CD14-positive monocyte (primary cell): Measurements from ENCODE around the gene PSD. TPM values are rescaled to one million over a fixed set of nuclear protein-coding genes. Genes with fewer than 3 reads are reported as not detected.

Source experiments
- DNase-seq, 3 donors: peaks; one replicate each; pipeline ENCODE4 v3.0.0-alpha.2; 2011 to 2022
- H2AFZ ChIP-seq: 2 replicates; pipeline ENCODE4 v1.6.0; 2012; ENCODE audit warnings: mild to moderate bottlenecking, low read depth, low read length, inconsistent platforms; ENCODE audit not compliant: insufficient read depth, poor library complexity, severe bottlenecking
- H3K27ac ChIP-seq, 2 donors: 1 replicate in 1 of 2; 2 replicates in 1 of 2; pipeline ENCODE4 v1.5.1; 2012 to 2013; ENCODE audit warnings: low read length in 2 of 2, control low read depth in 1 of 2, inconsistent platforms in 1 of 2, low read depth in 1 of 2, mild to moderate bottlenecking in 1 of 2
- H3K27me3 ChIP-seq, 2 donors: one replicate each; pipeline versions ENCODE4 v1.6.0 to v1.6.1; 2011 to 2013; ENCODE audit warnings: low read length in 2 of 2; ENCODE audit not compliant: control insufficient read depth in 2 of 2, insufficient read depth in 2 of 2
- H3K36me3 ChIP-seq, 2 donors: replicated peaks in 1 of 2; 1 replicate in 1 of 2; 2 replicates in 1 of 2; pipeline versions ENCODE4 v1.5.1 to v1.6.1; 2012 to 2013; ENCODE audit warnings: low read length in 2 of 2, control low read depth in 1 of 2, inconsistent platforms in 1 of 2, mild to moderate bottlenecking in 1 of 2; ENCODE audit not compliant: insufficient read depth in 2 of 2, control insufficient read depth in 1 of 2
- H3K4me1 ChIP-seq, 2 donors: 1 replicate in 1 of 2; 2 replicates in 1 of 2; pipeline versions ENCODE4 v1.5.1 to v1.6.1; 2012 to 2013; ENCODE audit warnings: low read length in 2 of 2, control low read depth in 1 of 2, inconsistent platforms in 1 of 2, mild to moderate bottlenecking in 1 of 2, moderate library complexity in 1 of 2; ENCODE audit not compliant: insufficient read depth in 2 of 2, control insufficient read depth in 1 of 2
- H3K4me2 ChIP-seq: replicated peaks from 2 replicates; pipeline ENCODE3; 2012; ENCODE audit warnings: low read length, moderate library complexity, mild to moderate bottlenecking; ENCODE audit not compliant: poor library complexity, severe bottlenecking; ENCODE audit errors: extremely low read depth
- H3K4me3 ChIP-seq, 3 experiments: fragments of 200-600 bp in 1 of 3; sonication (generic) in 1 of 3; replicated peaks in 1 of 3; 1 replicate in 2 of 3; 2 replicates in 1 of 3; pipeline ENCODE4 v1.5.1; 2011 to 2013; ENCODE audit warnings: low read length in 3 of 3, mild to moderate bottlenecking in 3 of 3, control low read depth in 2 of 3, low read depth in 2 of 3, inconsistent platforms in 1 of 3, moderate library complexity in 1 of 3
- H3K79me2 ChIP-seq: 2 replicates; pipeline ENCODE4 v1.6.0; 2012; ENCODE audit warnings: mild to moderate bottlenecking, control low read depth, inconsistent platforms, low read length, moderate library complexity; ENCODE audit not compliant: insufficient read depth
- H3K9ac ChIP-seq: 2 replicates; pipeline ENCODE4 v1.6.0; 2017; ENCODE audit warnings: low read length, mild to moderate bottlenecking; ENCODE audit not compliant: insufficient read depth, poor library complexity, severe bottlenecking
- H3K9me3 ChIP-seq, 2 donors: replicated peaks in 1 of 2; 1 replicate in 1 of 2; 2 replicates in 1 of 2; pipeline versions ENCODE4 v1.5.1 to v1.6.1; 2012 to 2013; ENCODE audit warnings: low read length in 2 of 2, control low read depth in 1 of 2; ENCODE audit not compliant: control insufficient read depth in 1 of 2, insufficient read depth in 1 of 2
- H4K20me1 ChIP-seq: 2 replicates; pipeline ENCODE4 v1.6.0; 2012; ENCODE audit warnings: mild to moderate bottlenecking, low read length, control low read depth, moderate library complexity; ENCODE audit not compliant: insufficient read depth
- H3K27ac Mint-ChIP-seq, 7 donors: one replicate each; pipeline ENCODE4 v1.8.0; 2020; ENCODE audit warnings: mild to moderate bottlenecking in 7 of 7, mixed read lengths in 7 of 7, moderate library complexity in 6 of 7, inconsistent platforms in 2 of 7
- H3K27me3 Mint-ChIP-seq, 3 donors: one replicate each; pipeline ENCODE4 v1.8.0; 2021 to 2022; ENCODE audit warnings: low read depth in 3 of 3, mild to moderate bottlenecking in 3 of 3, mixed read lengths in 3 of 3, moderate library complexity in 3 of 3, inconsistent platforms in 1 of 3
- H3K36me3 Mint-ChIP-seq, 2 donors: one replicate each; pipeline ENCODE4 v1.8.0; 2020; ENCODE audit warnings: mixed read lengths in 2 of 2, inconsistent platforms in 1 of 2, mild to moderate bottlenecking in 1 of 2
- H3K4me1 Mint-ChIP-seq: one replicate; pipeline ENCODE4 v1.8.0; 2020; ENCODE audit warnings: mild to moderate bottlenecking, mixed read lengths
- H3K4me3 Mint-ChIP-seq, 2 donors: one replicate each; pipeline ENCODE4 v1.8.0; 2020; ENCODE audit warnings: mild to moderate bottlenecking in 2 of 2, mixed read lengths in 2 of 2, moderate library complexity in 1 of 2
- H3K9me3 Mint-ChIP-seq, 7 donors: one replicate each; pipeline ENCODE4 v1.8.0; 2020 to 2022; ENCODE audit warnings: mixed read lengths in 7 of 7, mild to moderate bottlenecking in 6 of 7, moderate library complexity in 6 of 7, inconsistent platforms in 2 of 7
- WGBS: methylation state at CpG from one replicate; pipeline ENCODE4 v1.1.5; 2013; ENCODE audit warnings: missing lambda C conversion rate; ENCODE audit not compliant: insufficient coverage; 5-methylcytosine and 5-hydroxymethylcytosine counted together
- intact Hi-C, 2 donors: fragments of 100-400 bp; cut with micrococcal nuclease; formaldehyde crosslinking; loops; one replicate each; pipeline versions ENCODE4 v1.15.0 to v1.15.1; 2023
- polyA plus RNA-seq, 3 donors: library from polyadenylated mRNA; depleted of rRNA in 1 of 3; unstranded in 2 of 3; stranded (reverse) in 1 of 3; fragments of 300-500 nt in 2 of 3; fragments of >200 nt in 1 of 3; fragmentation: Illumina TruSeq in 2 of 3; gene quantifications; 1 replicate in 2 of 3; 2 replicates in 1 of 3; pipeline ENCODE4 v1.2.3, GENCODE V29; 2012 to 2021
- TF ChIP-seq, protein P1 (sequence below): fragments of 200-600 bp; IDR thresholded peaks from one replicate; pipeline ENCODE4 v1.8.0; 2022; ENCODE audit warnings: antibody characterized with exemption, mild to moderate bottlenecking

The PSD gene
- polyA plus RNA-seq, 3 donors = 0.27 to 1.5 (median 1.1) TPM

DNA sequence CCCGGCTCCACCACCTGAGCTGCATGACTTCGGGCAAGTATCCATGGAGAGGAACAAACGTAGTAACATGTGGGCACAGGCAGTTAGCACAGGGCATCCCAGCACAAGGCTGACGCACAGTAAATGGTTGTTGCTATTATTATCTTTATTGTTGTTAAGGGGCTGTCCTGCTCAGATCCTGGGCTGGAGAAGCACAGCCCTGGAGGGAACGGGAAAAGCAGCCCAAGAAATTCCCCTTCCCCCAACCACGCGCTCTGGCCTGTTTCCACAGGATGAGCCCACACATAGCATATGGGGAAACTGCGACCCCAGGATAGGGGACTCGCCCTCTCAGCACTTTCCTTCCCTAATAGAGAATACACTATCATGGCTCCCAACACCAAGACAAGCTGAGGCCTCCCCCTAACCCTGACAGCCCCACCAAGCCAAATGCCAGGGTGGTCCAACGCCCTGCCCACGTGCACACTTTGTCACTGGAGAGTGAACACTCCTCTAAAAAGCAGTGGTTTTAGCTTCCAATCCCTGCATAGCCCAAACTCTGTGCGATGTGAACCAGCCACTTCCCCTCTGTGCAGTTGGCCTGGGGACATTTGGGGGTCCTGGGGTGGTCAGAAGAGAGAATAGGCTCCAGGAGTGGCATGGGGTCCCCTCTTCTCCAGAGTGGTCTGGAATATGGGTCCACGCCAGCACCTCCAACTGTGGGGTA lies 11.0 kb downstream of the PSD start:
- Histone ChIP-seq H4K20me1 (peaks cover 23% of the 10 kb centered on the region), H3K27ac (no peak overlapping the region), H3K4me1 (peaks cover 6 to 22% of the 10 kb centered on the region in 2 donors), H3K9me3 (peaks cover 0 to 35% of the 10 kb centered on the region in 2 donors), H3K4me3 (no peak overlapping the region), H3K4me2 (no peak overlapping the region), H3K79me2 (no peaks in the 10 kb centered on the region), H2AFZ (no peak overlapping the region), H3K9ac (no peak overlapping the region), H3K27me3 (peaks cover 47 to 51% of the 10 kb centered on the region in 2 donors), H3K36me3 (peaks cover 0 to under 1% of the 10 kb centered on the region in 2 donors)
- 92% methylated on average over 7 of the region's 13 CpGs for WGBS
- Mint-ChIP-seq H3K27me3 (peaks cover 51 to 67% (median 65%) of the 10 kb centered on the region in 3 donors), H3K4me3 (peak overlapping the region in 1 of 2 donors; percentile 82), H3K36me3 (peaks cover 5 to 16% of the 10 kb centered on the region in 2 donors), H3K4me1 (peaks cover 20% of the 10 kb centered on the region), H3K27ac (peak overlapping the region in 1 of 7 donors; percentile 33), H3K9me3 (peaks cover 0 to 15% (median 11%) of the 10 kb centered on the region in 7 donors)
- intact Hi-C loops = no loop called here
- TF ChIP-seq, protein P1, sequence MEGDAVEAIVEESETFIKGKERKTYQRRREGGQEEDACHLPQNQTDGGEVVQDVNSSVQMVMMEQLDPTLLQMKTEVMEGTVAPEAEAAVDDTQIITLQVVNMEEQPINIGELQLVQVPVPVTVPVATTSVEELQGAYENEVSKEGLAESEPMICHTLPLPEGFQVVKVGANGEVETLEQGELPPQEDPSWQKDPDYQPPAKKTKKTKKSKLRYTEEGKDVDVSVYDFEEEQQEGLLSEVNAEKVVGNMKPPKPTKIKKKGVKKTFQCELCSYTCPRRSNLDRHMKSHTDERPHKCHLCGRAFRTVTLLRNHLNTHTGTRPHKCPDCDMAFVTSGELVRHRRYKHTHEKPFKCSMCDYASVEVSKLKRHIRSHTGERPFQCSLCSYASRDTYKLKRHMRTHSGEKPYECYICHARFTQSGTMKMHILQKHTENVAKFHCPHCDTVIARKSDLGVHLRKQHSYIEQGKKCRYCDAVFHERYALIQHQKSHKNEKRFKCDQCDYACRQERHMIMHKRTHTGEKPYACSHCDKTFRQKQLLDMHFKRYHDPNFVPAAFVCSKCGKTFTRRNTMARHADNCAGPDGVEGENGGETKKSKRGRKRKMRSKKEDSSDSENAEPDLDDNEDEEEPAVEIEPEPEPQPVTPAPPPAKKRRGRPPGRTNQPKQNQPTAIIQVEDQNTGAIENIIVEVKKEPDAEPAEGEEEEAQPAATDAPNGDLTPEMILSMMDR = no peak
- peak in 1 of 3 donors; percentile 18 for DNase-seq

DNA sequence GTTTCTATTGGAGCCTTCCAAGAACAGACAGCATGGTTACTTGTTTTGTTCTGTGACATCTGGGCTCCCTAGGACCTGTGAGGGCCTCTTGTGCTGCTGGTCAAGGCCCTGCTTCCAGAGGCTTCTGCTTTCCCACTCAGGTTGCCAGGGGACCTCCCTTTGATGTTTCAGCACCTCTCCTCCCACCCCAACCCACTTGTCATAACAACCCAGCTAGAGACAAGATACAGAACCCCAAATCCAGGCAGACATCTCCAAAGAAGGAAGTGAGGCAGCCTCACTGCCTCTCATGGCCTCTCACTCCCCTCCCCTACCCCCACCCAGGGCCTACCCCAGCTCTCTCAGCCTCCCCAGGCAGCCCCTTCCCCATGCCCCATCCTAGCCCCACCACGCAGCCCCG lies 11.8 kb downstream of the PSD start:
- Histone ChIP-seq H3K79me2 (no peaks in the 10 kb centered on the region), H3K27ac (no peak overlapping the region), H4K20me1 (peaks cover 30% of the 10 kb centered on the region), H2AFZ (no peak overlapping the region), H3K4me1 (peaks cover 6 to 22% of the 10 kb centered on the region in 2 donors), H3K27me3 (peaks cover 43% of the 10 kb centered on the region in 2 donors), H3K4me2 (no peak overlapping the region), H3K4me3 (no peak overlapping the region), H3K9me3 (peaks cover 0 to 35% of the 10 kb centered on the region in 2 donors), H3K9ac (no peak overlapping the region), H3K36me3 (peaks cover 8% of the 10 kb centered on the region in 2 donors)
- Mint-ChIP-seq H3K27ac (peak overlapping the region in 1 of 7 donors; percentile 67), H3K4me1 (peaks cover 20% of the 10 kb centered on the region), H3K4me3 (no peak overlapping the region), H3K27me3 (peaks cover 47 to 60% (median 57%) of the 10 kb centered on the region in 3 donors), H3K9me3 (peaks cover 0 to 15% (median 11%) of the 10 kb centered on the region in 7 donors), H3K36me3 (peaks cover 13 to 23% of the 10 kb centered on the region in 2 donors)
- TF ChIP-seq, protein P1 = no peak
- WGBS = no CpG with 5 or more reads among the region's 2 CpGs
- intact Hi-C loops = no loop called here
- DNase-seq = peak in 1 of 3 donors; percentile 28
